Keratinocyte (primary cell): ENCODE results near the gene SLC16A4. TPM values are rescaled to one million over a fixed set of nuclear protein-coding genes. Genes with fewer than 3 reads are reported as not detected.

Experiments
- DNase-seq: peaks from one replicate; pipeline ENCODE4 v3.0.0-alpha.2; 2011; ENCODE audit warnings: low read depth, missing footprints, low spot score
- FAIRE-seq: peaks from 2 replicates; lab custom pipeline; 2011; peaks lifted over from hg19 to GRCh38; lab: Jason Lieb, UNC
- H2AFZ ChIP-seq: 2 replicates; pipeline ENCODE4 v1.6.0; 2012; ENCODE audit warnings: low read length, control low read depth, inconsistent platforms; ENCODE audit not compliant: control insufficient read depth
- H3K27ac ChIP-seq: 2 replicates; pipeline ENCODE4 v1.5.1; 2011; ENCODE audit warnings: low read length; ENCODE audit not compliant: control insufficient read depth, insufficient read depth
- H3K27me3 ChIP-seq: 3 replicates; pipeline ENCODE4 v1.6.0; 2011; ENCODE audit warnings: low read length; ENCODE audit not compliant: control insufficient read depth, insufficient read depth; ENCODE audit errors: extremely low read depth
- H3K36me3 ChIP-seq, 2 experiments: 2 replicates in 1 of 2; 3 replicates in 1 of 2; pipeline ENCODE4 v1.5.1; 2011; ENCODE audit warnings: low read length in 2 of 2, mild to moderate bottlenecking in 1 of 2; ENCODE audit not compliant: control insufficient read depth in 2 of 2, insufficient read depth in 2 of 2; ENCODE audit errors: extremely low read depth in 1 of 2
- H3K4me1 ChIP-seq: 3 replicates; pipeline ENCODE4 v1.5.1; 2011; ENCODE audit warnings: low read length; ENCODE audit not compliant: control insufficient read depth, insufficient read depth; ENCODE audit errors: extremely low read depth
- H3K4me2 ChIP-seq: 3 replicates; pipeline ENCODE4 v1.6.0; 2011; ENCODE audit warnings: low read depth, low read length; ENCODE audit not compliant: control insufficient read depth, insufficient read depth; ENCODE audit errors: extremely low read depth
- H3K4me3 ChIP-seq, 3 experiments: fragments of 200-600 bp in 1 of 3; sonication (generic) in 1 of 3; 2 replicates in 2 of 3; 3 replicates in 1 of 3; pipeline ENCODE4 v1.5.1; 2011 to 2016; ENCODE audit warnings: low read length in 3 of 3, mild to moderate bottlenecking in 3 of 3, control low read depth in 2 of 3, inconsistent platforms in 1 of 3, low read depth in 1 of 3, mixed read lengths in 1 of 3, mixed run types in 1 of 3, moderate library complexity in 1 of 3; ENCODE audit not compliant: control insufficient read depth in 2 of 3, insufficient read depth in 2 of 3; ENCODE audit errors: extremely low read depth in 1 of 3
- H3K79me2 ChIP-seq: 2 replicates; pipeline ENCODE4 v1.6.0; 2012; ENCODE audit warnings: low read length; ENCODE audit not compliant: control insufficient read depth, insufficient read depth
- H3K9ac ChIP-seq: 3 replicates; pipeline ENCODE4 v1.6.0; 2011; ENCODE audit warnings: low read length; ENCODE audit not compliant: control insufficient read depth, insufficient read depth; ENCODE audit errors: extremely low read depth
- H3K9me1 ChIP-seq: 3 replicates; pipeline ENCODE4 v1.6.0; 2011; ENCODE audit warnings: low read length; ENCODE audit not compliant: control insufficient read depth, insufficient read depth; ENCODE audit errors: extremely low read depth
- H3K9me3 ChIP-seq: 2 replicates; pipeline ENCODE4 v1.5.1; 2012; ENCODE audit warnings: low read depth, low read length; ENCODE audit not compliant: control insufficient read depth
- H4K20me1 ChIP-seq: 3 replicates; pipeline ENCODE4 v1.6.0; 2011; ENCODE audit warnings: low read length; ENCODE audit not compliant: control insufficient read depth, insufficient read depth; ENCODE audit errors: extremely low read depth
- EZH2 ChIP-seq: IDR thresholded peaks from one replicate; pipeline ENCODE4 v1.6.1; 2012; ENCODE audit warnings: inconsistent platforms, mild to moderate bottlenecking, low read length, moderate library complexity
- dilution Hi-C: fragments of 300-500 bp; cut with MboI; formaldehyde crosslinking; loops from one replicate; pipeline ENCODE4 v1.7.0; 2020; ENCODE audit warnings: low sequenced_read_pairs; ENCODE audit not compliant: extremely low pct_ligation_motif_present
- polyA plus RNA-seq, 5 experiments: library from polyadenylated mRNA; depleted of rRNA in 3 of 5; stranded (reverse) in 3 of 5; stranded (forward) in 1 of 5; unstranded in 1 of 5; fragments of >200 nt; gene quantifications; 1 replicate in 1 of 5; 2 replicates in 3 of 5; 3 replicates in 1 of 5; pipeline versions ENCODE4 v1.2.1 to v1.2.3, GENCODE V29; 2011 to 2012; ENCODE audit warnings: missing spikeins in 2 of 5, low read depth in 1 of 5, low replicate concordance in 1 of 5
- TF ChIP-seq, protein P1 (sequence below), 3 experiments: IDR thresholded peaks in 1 of 3; conservative IDR thresholded peaks in 1 of 3; optimal IDR thresholded peaks in 1 of 3; 2 replicates in 2 of 3; 3 replicates in 1 of 3; pipeline versions ENCODE3 to v1.5.1; 2011; ENCODE audit warnings: low read length in 3 of 3, mild to moderate bottlenecking in 3 of 3, moderate library complexity in 2 of 3, control low read depth in 1 of 3, inconsistent platforms in 1 of 3; ENCODE audit not compliant: insufficient read depth in 2 of 3; ENCODE audit errors: extremely low read depth in 1 of 3

SLC16A4 gene
- polyA plus RNA-seq, 1 donor (not counting 4 experiments of a cell fraction or from before 2014, with no cell fraction given): 0.92 TPM

DNA sequence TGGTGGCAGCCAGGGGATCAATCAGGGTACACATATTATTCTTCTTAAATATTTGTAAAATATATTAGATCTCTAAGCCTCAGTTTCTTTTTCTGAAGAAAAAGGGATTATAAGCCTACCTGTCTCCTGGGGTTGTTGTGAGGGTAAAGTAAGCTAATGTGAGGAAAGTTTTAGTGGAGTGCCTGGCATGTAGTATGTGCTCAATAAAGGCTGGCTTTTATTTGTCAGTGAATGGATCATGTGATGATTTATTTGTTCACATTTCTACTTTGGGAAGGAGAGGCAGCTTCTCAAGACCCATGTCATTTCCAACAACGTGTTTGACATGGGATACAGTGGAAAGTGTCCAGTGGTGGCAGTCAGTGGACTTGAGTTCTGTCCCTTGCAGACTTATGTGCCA, 64.0 kb downstream of the SLC16A4 start:
- H2AFZ ChIP-seq: no peak overlapping the region
- no peaks in the 10 kb centered on the region for H3K9me1 ChIP-seq
- no peaks in the 10 kb centered on the region for H3K4me1 ChIP-seq
- FAIRE-seq: no peak
- H4K20me1 ChIP-seq: no peaks in the 10 kb centered on the region
- H3K4me2 ChIP-seq: no peak overlapping the region
- dilution Hi-C loops: no loop called here
- no peak for DNase-seq
- no peaks in the 10 kb centered on the region for H3K36me3 ChIP-seq
- H3K4me3 ChIP-seq: no peak overlapping the region
- H3K27me3 ChIP-seq: no peaks in the 10 kb centered on the region
- H3K79me2 ChIP-seq: no peaks in the 10 kb centered on the region
- H3K9ac ChIP-seq: no peak overlapping the region
- no peak overlapping the region for H3K27ac ChIP-seq
- H3K9me3 ChIP-seq: no peaks in the 10 kb centered on the region
- TF ChIP-seq EZH2: no peak
- TF ChIP-seq, protein P1, sequence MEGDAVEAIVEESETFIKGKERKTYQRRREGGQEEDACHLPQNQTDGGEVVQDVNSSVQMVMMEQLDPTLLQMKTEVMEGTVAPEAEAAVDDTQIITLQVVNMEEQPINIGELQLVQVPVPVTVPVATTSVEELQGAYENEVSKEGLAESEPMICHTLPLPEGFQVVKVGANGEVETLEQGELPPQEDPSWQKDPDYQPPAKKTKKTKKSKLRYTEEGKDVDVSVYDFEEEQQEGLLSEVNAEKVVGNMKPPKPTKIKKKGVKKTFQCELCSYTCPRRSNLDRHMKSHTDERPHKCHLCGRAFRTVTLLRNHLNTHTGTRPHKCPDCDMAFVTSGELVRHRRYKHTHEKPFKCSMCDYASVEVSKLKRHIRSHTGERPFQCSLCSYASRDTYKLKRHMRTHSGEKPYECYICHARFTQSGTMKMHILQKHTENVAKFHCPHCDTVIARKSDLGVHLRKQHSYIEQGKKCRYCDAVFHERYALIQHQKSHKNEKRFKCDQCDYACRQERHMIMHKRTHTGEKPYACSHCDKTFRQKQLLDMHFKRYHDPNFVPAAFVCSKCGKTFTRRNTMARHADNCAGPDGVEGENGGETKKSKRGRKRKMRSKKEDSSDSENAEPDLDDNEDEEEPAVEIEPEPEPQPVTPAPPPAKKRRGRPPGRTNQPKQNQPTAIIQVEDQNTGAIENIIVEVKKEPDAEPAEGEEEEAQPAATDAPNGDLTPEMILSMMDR (optimal IDR thresholded peaks at IDR 0.05 in 1 of 3, IDR thresholded peaks at IDR 0.05 in 1 of 3, conservative IDR thresholded peaks at IDR 0.05 in 1 of 3; ENCODE audit: extremely low read depth in 1 of 3, insufficient read depth in 2 of 3, low read length in 3 of 3): no peak

DNA sequence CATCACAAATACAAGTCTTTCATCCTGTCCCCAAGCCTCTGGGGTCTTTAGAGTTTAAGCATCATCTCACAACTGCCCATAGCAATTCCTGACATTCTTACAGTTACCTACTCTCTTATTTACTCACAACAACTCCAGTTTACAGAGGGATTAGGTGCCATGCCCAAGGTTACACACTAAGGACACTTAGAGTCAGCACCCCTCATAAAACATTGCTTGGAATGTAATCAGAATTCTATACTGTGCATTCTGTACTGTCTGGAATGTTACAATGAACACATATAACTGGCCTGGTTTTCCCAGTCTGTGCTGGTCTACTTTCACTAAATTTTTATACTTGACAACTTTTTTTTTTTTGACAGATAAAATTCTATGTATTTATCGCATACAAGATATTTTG, 66.2 kb downstream of the SLC16A4 start:
- Histone ChIP-seq H3K36me3 (no peaks in the 10 kb centered on the region), H3K27ac (no peak overlapping the region), H3K4me1 (no peaks in the 10 kb centered on the region), H3K9me3 (no peaks in the 10 kb centered on the region), H3K4me3 (no peak overlapping the region), H3K4me2 (no peak overlapping the region), H3K27me3 (no peaks in the 10 kb centered on the region), H3K9ac (no peak overlapping the region), H4K20me1 (no peaks in the 10 kb centered on the region), H3K9me1 (no peaks in the 10 kb centered on the region), H2AFZ (no peak overlapping the region), H3K79me2 (no peaks in the 10 kb centered on the region)
- FAIRE-seq (no peak), DNase-seq (no peak)
- no peak for TF ChIP-seq EZH2
- TF ChIP-seq, protein P1 (optimal IDR thresholded peaks at IDR 0.05 in 1 of 3, IDR thresholded peaks at IDR 0.05 in 1 of 3, conservative IDR thresholded peaks at IDR 0.05 in 1 of 3; ENCODE audit: extremely low read depth in 1 of 3, insufficient read depth in 2 of 3, low read length in 3 of 3): no peak
- dilution Hi-C loops: no loop called here
